Activated CD4-positive, alpha-beta T cell treated with anti-CD3 and anti-CD28 coated beads, Interleukin-2, amount 50 U/mL, for 16 hours (primary cell): ENCODE data around the gene HS6ST3.

Source experiments
- DNase-seq: peaks from one replicate; pipeline ENCODE4 v3.0.0-alpha.2; 2020

The HS6ST3 gene

DNA sequence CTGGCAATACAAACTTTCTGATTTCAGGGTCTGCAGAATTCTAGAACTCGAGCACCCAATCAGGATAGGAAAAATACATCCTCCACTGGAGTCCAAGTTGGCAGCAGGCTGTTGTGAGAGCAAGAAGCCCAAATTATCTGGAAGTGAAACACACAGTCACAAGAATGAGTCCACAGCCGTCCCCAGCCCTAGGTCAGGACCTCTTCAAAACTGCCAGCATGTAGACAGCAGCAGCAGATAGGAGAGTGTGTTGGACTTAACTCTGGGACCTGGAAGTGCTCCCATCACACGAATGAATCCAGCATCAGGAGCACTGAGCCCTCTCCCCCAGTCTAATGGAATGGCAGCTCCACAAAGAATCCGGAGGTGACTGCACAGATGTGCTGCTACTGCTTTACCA lies 483.7 kb downstream of the HS6ST3 start:
- no peak for DNase-seq

DNA sequence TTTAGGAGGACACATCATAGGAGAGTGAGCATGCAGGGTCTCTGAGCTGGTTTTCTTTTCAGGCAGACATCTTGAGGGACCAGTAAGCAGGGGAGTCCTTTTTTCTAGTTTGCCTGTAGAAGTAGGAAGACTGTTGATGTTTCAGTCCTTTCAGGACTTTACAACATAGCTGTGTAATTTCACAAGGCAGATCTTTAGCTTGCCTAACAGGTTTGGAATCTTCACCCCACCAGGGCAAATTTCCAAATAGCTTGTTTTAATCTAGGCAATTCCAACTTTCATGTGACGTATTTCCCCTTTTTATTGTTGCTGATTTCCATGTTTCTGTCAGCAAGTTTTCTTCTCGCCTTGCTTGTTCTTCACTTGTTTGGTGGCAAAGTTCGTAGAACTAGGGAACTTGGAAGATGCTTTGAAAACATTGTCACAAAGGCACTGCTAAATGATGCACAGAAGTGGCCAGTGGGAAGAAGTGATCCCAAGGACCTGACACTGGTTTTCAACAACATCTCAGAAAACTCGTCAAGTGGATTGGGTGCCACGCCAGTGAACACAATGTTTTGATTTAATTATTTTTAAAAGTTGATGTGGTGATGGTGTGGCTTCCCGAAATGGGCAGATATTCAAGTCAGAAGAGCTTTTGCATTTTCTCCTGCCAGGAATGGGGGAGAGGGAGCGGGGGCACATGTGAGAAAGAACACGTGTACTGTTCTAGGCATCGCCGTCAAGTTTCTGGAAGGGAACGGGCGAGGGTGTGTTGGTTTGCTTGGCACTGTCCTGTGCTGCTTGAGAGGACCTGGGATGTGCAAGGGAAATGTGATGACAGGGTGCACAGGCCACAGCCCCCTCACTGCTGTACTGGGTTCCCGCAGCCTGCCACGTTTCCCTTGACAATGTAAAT lies 485.8 kb downstream of the HS6ST3 start:
- DNase-seq, result no peak

DNA sequence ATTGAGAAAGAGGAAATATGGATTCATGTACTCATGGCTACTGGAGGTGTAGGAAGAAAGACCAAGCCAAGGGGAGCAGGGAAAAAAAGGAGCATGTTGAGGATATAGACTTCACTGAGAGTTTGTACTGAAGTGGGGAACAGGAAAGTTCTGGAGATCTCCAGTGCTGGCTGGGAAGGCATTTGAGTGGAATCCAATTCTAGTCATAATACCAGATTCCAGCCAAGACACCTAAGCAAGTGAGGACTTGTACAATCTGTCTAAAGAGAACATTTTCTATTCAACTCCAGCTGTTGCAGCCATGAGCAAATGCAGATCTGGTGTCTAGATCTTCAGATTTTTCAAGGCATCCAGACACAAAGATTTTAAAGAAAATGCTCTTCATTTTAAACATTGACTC lies 491.8 kb downstream of the HS6ST3 start:
- no peak for DNase-seq

DNA sequence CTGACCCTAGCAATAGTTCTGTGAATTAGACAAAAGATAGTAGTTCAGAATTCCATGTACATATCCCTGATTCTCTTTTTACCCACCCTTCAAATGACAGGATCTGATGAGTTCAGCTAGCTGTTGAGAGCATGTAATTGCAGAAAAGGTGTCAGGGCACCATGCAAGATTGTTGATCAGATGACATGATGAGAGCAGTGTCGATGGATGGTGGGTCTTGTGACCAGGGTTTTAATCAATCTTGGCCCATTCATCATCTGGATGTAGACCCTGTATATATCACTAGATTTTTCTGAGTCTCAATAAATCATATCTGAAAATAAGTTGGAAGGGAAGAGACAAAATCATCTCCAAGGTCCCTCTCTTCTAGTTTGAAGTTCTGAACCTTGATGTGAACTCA lies 525.3 kb downstream of the HS6ST3 start:
- no peak for DNase-seq

DNA sequence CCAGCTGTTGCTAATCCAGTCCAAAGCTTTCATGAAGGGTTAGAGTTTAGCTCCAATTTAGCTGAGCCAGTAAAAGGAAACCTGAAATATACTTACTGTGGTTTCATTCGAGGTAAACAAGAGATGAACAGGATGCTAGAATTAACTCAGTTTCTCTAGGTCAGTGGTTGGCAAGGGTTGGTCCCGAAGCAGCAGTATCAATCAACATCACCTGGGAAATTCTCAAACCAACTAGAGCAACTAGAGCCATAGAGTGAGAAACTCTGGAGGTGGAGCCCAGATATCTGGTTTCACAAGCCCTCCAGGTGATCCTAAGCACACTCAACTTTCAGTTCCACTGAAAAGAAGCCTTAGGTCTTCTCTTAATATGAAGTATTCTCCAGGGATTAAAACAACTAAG lies 527.6 kb downstream of the HS6ST3 start:
- no peak for DNase-seq

DNA sequence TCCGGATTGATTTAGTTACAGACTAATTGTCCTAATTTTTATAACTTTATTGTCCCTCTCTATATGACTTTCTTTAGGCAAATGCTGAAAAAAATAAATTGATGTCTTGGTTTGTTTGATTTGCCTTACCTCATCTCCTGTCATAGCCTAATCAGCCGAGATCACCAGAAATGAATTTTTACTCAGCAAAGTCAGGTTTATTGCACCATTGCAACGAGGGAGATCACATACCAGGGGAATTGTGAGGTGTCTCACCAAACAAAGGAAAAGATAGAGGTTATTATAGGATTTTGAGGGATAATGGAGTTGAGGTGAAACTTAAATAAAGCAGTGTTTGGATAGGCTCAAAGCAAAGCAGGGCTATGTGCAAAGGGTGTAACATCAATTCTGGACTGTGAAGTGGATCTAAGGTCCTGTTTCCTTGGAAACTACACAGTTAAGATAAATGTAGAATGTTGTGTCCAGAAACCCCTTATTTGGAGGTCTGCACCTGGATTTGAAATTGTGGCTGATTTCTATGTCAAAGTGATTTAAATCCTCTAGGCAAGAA lies 531.8 kb downstream of the HS6ST3 start:
- DNase-seq, result no peak

DNA sequence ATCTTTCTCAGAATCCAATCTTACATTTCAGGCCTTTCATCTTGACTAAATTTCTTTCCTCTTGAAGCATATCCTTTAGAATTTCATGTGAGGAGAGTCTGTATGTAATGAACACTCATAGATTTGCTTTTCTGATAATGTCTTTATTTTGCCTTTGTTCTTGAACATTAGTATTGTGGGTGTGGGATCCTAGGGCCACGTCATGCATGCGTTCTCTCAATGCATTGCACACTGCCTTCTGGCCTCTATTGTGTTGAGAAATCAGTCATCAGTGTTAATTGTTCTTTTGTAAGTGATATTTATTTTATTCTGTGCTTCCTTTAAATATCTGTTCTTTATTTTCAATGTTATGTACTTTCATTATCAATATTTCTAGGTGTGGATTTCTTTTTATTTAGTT lies 539.4 kb downstream of the HS6ST3 start:
- no peak for DNase-seq

DNA sequence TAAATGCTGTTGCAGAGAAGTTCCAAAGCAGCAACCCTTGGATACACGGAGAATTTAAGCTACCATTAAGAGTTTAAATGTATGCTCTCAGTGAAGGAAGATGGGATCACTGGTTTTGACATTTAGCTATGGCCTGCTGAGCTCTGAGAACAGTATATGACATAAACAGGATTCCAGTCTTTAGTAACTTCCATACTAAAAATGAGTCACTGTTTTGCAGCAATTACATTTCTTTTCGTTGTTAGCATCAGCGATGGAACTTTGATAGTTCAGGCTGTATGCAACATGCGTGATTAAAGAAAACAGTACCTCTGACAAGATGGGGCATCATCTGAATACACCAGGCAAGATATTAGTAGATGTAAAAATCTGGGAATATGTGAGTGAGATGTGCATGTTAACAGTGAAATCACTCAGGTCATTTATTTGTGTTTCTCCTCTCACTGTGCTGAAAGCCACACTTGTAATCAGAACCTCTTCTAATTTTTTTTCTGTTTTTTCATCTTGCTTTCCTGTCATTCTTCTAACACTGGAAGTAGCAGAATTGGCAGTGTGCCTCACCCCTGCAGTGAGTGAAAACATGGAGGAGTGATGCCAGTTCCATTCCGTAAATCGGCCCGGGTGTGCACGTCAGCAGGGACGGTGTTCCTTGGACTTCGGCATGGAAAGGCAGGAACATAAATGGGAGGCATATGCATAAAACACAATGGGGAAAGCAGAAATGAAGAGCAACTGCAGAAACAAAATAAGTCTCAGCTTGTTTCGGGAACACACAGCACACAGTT lies 542.8 kb downstream of the HS6ST3 start:
- DNase-seq, result no peak

DNA sequence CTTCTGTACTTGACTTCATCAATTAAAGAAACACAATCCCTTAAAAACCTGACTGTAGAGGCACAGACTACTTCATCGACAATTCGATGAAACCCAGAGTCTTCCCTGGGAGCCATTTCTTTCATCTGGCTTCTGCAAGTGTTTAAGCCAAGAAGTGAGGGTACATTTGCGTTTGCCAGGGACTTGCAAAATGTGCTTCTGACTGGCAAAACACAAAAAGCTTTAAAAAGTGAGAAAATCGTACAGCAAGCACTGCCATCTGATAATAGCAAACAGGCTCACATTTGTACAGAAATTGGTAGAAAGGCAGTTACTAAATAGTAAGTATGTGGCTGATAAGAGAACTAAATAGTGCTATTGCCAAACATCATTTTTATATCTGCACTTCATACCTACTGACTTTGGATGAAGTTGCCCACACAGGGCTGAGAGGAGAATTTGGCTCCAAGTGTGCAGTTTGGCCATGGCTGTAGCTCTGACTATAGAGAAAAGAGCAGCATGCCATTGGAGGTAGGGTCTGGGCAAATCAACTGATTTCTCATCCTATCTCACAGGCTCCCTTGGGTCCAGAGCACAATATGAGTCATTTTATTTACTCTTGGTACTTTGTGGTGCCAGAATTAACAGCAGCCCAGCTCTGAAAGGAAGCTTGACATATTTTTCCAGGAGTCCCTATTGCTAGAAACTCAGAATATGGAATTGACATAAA lies 546.2 kb downstream of the HS6ST3 start:
- no peak for DNase-seq

DNA sequence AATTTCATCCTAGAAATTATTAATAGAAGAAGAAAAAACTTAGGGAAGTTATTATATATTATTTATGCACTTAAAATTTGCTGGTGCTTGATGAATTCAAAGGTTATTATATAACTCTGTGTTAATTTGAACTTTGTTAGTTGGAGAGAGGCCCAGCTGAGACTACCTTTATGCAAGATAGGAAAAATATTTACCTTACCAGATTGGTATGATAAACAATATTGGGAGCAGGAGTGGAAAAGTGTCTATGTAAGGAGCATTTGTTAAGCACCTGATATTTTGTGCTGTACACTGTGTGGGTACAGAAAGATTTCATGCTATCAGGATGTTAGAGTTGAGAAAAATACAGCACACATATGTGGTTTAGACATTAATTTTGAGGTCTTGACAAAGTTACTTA lies 547.1 kb downstream of the HS6ST3 start:
- DNase-seq, result no peak

DNA sequence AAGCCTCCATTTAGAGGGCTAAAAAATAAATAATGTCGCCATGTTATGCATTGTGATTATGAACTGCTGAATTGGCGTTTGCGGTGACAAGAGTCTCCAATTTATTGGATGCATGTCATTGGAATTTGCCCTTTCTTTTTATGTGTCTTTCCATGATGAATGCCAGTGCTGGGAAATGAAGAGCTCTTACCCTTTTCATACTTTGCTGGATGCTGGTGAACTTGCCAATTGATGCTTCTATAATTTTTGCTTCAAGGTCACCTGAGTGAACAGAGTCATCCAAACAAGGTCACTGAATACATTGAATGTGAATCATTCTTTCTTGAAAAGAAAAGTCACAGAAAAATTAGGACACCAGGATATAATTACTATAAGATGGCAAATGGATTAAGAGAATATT lies 556.2 kb downstream of the HS6ST3 start:
- DNase-seq, result no peak

DNA sequence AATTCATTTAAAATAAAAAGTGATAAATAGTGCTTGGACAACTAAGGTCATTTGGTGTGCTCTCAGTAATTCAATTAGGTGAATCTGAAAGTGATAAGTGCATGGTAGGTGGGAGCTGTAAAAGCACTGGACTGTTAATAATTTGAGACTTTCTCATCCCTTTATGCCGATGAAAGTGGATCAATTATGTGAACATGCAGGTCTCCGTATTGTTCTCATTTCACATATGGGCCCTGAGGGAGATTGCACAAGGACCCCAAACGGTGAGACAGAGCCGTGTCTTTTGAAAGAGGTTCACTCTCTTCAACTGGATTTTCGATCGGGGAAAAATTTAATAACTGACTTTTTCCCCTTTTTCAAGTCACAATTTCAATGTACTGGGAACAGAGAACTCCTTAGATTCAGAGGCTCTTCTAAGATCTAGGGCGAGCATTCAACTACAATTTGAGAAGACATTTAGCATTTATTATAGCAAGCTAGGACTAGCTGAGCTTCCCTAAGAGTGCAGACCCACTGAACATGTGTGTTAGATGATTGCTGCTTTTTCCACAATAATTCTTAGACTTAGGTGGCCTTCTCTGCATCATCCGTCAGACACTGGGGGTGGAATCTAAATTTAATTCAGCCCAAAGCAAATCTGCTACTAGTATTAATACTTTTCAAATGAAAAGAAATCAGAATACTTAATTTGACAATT lies 556.8 kb downstream of the HS6ST3 start:
- no peak for DNase-seq

DNA sequence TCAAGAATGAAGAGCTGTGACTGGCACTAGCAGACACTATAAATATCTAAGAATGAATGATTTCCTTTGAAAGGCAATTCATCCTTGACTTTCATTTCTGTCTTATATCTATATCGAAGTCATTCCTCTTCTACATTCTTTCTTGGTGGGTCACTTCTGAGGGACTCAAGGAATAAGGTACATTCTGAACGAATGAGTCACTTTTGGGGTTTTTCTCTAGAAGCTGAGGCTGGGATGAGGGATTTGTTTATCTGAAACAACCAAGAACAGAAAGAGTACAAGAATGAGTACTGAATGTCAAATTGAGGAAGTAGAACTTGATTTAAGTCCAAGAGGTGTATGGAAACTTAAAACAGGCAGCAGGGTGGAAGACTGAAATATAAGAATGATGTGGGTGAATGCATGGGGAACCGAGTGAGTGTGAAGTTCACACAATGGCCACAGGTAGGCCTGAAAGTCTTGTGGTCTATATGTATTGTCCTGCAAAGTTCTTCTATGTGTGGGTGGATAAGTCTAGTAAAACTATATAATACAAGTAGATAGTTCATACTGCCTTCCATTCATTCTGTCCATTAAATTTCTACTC lies 560.5 kb downstream of the HS6ST3 start:
- no peak for DNase-seq

DNA sequence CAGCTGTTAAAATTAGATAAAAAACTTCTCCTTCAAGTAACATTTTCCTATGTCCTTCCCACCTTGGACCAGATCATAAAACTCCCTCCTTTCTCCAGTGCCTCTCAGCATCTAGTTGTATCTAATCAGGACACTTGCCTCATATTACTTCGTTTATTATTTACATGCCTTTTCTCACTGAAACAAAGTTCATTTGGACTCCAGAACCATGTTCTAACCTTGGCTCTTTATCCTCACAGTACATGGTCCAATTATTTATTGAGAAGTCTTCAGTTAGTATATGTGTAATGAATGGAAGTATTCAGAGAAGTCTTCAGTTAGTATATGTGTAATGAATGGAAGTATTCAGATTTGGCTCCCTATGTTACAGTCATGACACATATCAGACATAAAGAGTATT lies 561.7 kb downstream of the HS6ST3 start:
- DNase-seq, result no peak

DNA sequence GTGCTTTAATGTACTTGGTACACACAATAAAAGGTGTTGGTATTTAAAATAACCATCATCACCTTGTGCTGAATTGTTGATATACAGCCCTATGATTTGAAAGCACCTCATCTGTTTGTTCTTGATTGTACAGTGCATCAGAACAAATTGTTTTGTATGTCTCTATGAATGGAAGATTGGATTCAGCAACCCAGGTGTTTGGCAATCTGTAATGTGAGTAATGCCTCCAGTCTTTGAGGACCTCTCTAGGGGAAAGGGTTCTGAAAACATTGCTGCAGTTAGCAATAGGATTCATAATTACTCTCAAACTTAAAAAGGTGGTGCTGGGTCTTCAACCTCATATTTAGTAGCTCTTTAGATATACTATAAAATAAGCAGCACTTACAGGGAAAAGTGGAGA lies 562.6 kb downstream of the HS6ST3 start:
- no peak for DNase-seq

DNA sequence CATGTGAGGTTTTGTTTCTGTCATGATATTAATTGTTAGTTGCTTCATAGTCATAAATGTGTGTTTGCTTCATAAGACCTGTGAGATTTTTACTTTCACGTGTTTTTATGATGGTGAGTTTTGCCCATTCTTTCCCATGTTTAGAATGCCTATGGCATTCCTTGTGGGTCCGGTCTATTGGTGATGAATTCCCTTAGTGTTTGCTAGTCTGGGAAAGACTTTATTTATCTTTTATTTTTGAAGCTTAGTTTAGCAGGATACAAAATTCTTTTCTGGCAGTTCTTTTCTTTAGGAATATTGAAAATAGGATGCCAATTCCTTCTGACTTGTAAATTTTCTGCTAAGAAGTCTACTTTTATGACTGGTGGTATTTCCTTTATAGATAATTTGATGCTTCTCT lies 571.7 kb downstream of the HS6ST3 start:
- DNase-seq, result no peak

DNA sequence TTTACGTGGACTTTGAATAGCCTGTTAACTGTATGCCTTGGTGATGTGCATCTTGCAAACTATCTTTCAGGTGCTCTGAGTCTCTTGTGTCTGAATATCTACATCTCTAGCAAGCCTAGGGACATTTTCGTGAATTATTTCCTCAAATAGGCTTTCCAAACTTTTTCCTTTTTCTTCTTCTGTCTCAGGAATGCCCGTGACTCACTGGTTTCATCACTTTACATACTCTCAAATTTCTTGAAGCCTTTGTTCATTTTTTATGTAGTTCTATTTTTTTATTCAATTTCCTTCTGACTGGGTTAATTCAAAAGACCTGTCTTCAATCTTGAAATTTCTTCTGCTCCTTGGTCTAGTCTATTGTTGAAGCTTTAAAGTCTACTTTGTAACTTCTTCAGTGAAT lies 572.1 kb downstream of the HS6ST3 start:
- DNase-seq, result no peak

DNA sequence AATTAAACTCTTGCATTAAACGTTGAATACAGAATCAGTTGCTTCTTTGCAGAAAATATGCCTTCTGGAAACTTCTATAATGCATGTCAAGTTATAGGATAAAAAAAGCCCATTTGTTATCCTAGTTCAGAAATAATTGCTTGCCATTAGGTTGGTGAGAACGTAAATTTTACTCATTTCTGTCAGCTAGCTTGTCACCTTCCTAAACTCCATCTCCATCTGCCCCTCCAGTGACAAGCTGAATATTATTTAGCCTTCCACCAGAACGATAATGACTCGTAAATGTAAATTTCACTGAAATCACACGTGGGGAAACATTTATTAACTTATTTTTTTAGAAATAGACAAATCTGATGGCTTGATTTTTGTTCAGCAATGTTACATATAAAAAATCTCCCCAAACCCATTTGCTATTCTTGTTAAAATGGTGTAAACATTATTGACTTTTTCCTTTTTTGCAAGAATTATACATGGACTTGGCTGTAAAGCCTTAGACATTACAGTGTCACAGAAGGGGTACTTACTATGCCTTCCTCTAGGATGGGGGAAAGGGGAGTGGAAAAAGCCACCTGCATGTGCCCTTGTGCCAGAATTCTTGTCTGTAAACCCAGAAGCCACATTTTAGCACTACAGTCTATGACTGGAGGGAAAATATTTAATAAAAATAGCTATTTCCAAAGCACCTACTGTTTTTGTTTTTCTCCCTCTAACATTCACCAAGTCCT lies 577.5 kb downstream of the HS6ST3 start:
- no peak for DNase-seq

DNA sequence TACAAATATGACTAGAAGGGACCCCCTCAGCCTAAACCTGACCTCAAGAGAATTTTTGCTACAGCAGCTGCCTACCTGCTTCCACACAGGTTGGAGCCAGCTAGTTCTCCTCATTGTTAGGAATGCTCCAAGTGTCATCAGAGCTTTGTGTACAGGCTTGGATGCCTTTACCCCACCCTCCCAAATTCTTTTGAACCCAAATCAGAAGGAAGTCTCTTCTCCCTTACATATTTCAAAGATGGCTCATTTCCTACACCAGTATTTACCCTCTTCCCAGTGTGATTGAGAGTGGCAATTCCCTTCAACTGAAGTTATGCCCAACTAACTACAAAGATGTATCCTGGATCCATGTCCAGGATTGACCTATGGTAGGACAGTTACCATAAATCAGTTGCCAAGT lies 581.2 kb downstream of the HS6ST3 start:
- no peak for DNase-seq

DNA sequence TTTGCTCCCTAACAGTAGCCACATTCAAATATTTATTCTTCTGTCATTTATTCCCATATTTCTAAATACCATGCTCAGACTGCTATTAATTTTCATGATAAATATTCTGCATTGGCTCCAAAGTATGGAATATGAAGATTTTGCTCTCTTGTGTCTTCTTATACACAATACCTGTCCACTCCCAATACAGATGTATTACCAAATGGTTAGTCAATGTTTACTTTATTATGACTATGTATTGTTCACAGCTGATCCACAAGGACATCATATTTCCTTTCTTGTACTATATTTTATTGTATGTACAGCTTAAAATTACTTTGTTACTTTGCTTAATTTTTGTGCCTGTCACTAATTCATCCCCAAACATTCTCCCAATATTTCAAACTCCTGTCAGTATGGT lies 582.1 kb downstream of the HS6ST3 start:
- no peak for DNase-seq

DNA sequence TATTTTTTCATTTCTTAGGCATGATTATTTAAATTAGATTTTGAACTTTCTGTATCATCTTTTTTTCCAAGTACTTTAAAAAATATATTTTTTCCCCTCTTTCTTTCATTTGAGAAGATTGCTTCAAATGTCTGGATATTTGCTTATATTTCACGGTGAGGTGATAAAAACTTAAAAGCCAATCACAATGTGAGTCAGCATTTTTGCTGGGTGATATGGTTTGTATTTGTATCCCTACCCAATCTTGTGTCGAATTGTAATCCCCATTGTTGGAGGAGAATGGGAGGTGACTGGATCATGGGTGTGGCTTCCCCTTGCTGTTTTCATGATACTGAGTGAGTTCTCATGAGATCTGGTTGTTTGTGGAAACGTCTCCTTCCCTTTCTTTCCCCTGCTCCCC lies 583.9 kb downstream of the HS6ST3 start:
- no peak for DNase-seq

DNA sequence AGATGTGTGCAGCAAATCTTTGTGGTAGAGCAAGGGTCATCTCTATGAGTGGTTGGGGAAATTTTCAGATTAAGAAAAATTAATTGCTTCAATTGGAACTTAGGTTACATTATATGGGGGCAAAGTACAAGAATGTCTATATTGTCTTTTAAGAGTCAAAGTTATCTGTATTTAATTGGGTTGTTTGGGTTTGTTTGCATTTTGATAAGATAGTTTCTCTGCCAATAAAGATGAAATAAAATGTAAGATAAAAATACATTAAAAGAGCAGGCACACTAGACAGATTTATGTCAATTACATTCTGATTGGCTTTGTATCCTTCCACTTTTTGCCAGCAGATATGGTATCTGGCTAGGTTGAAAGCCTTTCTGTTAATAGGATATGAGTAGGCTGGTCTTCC lies 587.1 kb downstream of the HS6ST3 start:
- DNase-seq, result no peak
